Measurements from ENCODE around the gene COL6A3. TPM values are rescaled to one million over a fixed set of nuclear protein-coding genes. Genes with fewer than 3 reads are reported as not detected.

The COL6A3 gene
- 100 to 1,000 TPM in 1 of 4 donors, 10 to 100 TPM in 3; 68.1 to 261 (median 75.6) TPM for total RNA-seq

GRCh38 chr2:237413777-237414661 is at the start of gene COL6A3:
Gene COL6A3 (minus strand): TSS chr2:237414164. CDS start chr2:237396817, 17,347 bp downstream.
- peak; percentile 43 for DNase-seq
- Histone ChIP-seq H3K36me3 (no peaks in the 10 kb centered on the region), H3K27ac (peak within 1 kb of the TSS; percentile 86 to 95 (median 88)), H3K4me3 (peak within 1 kb of the TSS; percentile 16 to 59 (median 38)), H3K4me1 (peaks cover 0 to 5% (median 0%) of the 10 kb centered on the region in 4 donors), H3K27me3 (peaks cover 11% of the 10 kb centered on the region), H3K9me3 (no peaks in the 10 kb centered on the region)
- WGBS, 2 donors (ENCODE audit: low coverage in 1 of 2): 43 to 50% methylated on average over 11 to 15 of the region's 16 CpGs
- in situ Hi-C loops (cut with MboI; ENCODE audit: low pct_ligation_motif_present in 1 of 4, low pct_unique_long_range_greater_than_20kb in 1 of 4, low sequenced_read_pairs in 3 of 4): loop anchor here in 2 of 4 donors (25.0 kb wide), 1 partner anchor 252 kb away; no protein-coding TSS in a partner anchor
- intact Hi-C loops (cut with DNase I; ENCODE audit: low total_unique reads): loop anchor here (5.0 to 10.0 kb wide), 2 partner anchors 119 to 242 kb away; no protein-coding TSS in a partner anchor
- peak in 2 of 3 donors; percentile 52 to 71 for TF ChIP-seq POLR2AphosphoS5 (IDR thresholded peaks at IDR 0.05)
- no peak for TF ChIP-seq EP300 (IDR thresholded peaks at IDR 0.05; ENCODE audit: low read depth)
- no peak for TF ChIP-seq CTCF (IDR thresholded peaks at IDR 0.05)
- TF ChIP-seq POLR2A (IDR thresholded peaks at IDR 0.05): peak; percentile 39

GRCh38 chr2:237459741-237460174 is 45.8 kb upstream of the COL6A3 start:
- TF ChIP-seq EP300 (IDR thresholded peaks at IDR 0.05; ENCODE audit: low read depth) (no peak), POLR2AphosphoS5 (IDR thresholded peaks at IDR 0.05) (no peak), CTCF (IDR thresholded peaks at IDR 0.05) (no peak)
- Histone ChIP-seq H3K27ac (no peak overlapping the region), H3K4me3 (no peak overlapping the region), H3K27me3 (no peaks in the 10 kb centered on the region), H3K9me3 (no peaks in the 10 kb centered on the region), H3K36me3 (no peaks in the 10 kb centered on the region), H3K4me1 (peaks cover 0 to 5% (median 0%) of the 10 kb centered on the region in 4 donors)
- intact Hi-C loops (cut with DNase I; ENCODE audit: low total_unique reads): no loop called here
- no peak for DNase-seq
- WGBS, 2 donors (ENCODE audit: low coverage in 1 of 2): 75% methylated on average over 3 of the region's 3 CpGs; no CpG with 5 or more reads in 1 of the 2 donors
- in situ Hi-C loops (cut with MboI; ENCODE audit: low pct_ligation_motif_present in 1 of 4, low pct_unique_long_range_greater_than_20kb in 1 of 4, low sequenced_read_pairs in 3 of 4): no loop called here

- no peak overlapping the region for H3K27ac ChIP-seq
- WGBS, 2 donors (ENCODE audit: low coverage in 1 of 2): 80 to 83% methylated on average over 1 to 4 of the region's 4 CpGs
- H3K27me3 ChIP-seq: no peaks in the 10 kb centered on the region
- no peaks in the 10 kb centered on the region for H3K36me3 ChIP-seq
- in situ Hi-C loops (cut with MboI; ENCODE audit: low pct_ligation_motif_present in 1 of 4, low pct_unique_long_range_greater_than_20kb in 1 of 4, low sequenced_read_pairs in 3 of 4) (no loop called here), intact Hi-C loops (cut with DNase I; ENCODE audit: low total_unique reads) (no loop called here)
- H3K4me3 ChIP-seq: no peak overlapping the region
- H3K9me3 ChIP-seq: no peaks in the 10 kb centered on the region
- H3K4me1 ChIP-seq: peaks cover 0 to 5% (median 0%) of the 10 kb centered on the region in 4 donors
- no peak for DNase-seq
- no peak for TF ChIP-seq POLR2AphosphoS5 (IDR thresholded peaks at IDR 0.05)
- no peak for TF ChIP-seq EP300 (IDR thresholded peaks at IDR 0.05; ENCODE audit: low read depth)
- TF ChIP-seq POLR2A (IDR thresholded peaks at IDR 0.05): no peak
- TF ChIP-seq CTCF (IDR thresholded peaks at IDR 0.05): no peak
Measured at GRCh38 chr2:237459226-237459625, 45.3 kb upstream of the COL6A3 start.

- no peak for DNase-seq
- intact Hi-C loops (cut with DNase I; ENCODE audit: low total_unique reads) (no loop called here), in situ Hi-C loops (cut with MboI; ENCODE audit: low pct_ligation_motif_present in 1 of 4, low pct_unique_long_range_greater_than_20kb in 1 of 4, low sequenced_read_pairs in 3 of 4) (no loop called here)
- WGBS, 2 donors (ENCODE audit: low coverage in 1 of 2): 67% methylated on average over 1 of the region's 1 CpG; no CpG with 5 or more reads in 1 of the 2 donors
- H3K27ac ChIP-seq: no peak overlapping the region
- H3K4me1 ChIP-seq: peaks cover 0 to 5% (median 0%) of the 10 kb centered on the region in 4 donors
- no peaks in the 10 kb centered on the region for H3K27me3 ChIP-seq
- H3K9me3 ChIP-seq: no peaks in the 10 kb centered on the region
- H3K36me3 ChIP-seq: no peaks in the 10 kb centered on the region
- no peak for TF ChIP-seq CTCF (IDR thresholded peaks at IDR 0.05)
- no peak for TF ChIP-seq EP300 (IDR thresholded peaks at IDR 0.05; ENCODE audit: low read depth)
- no peak for TF ChIP-seq POLR2A (IDR thresholded peaks at IDR 0.05)
- no peak for TF ChIP-seq POLR2AphosphoS5 (IDR thresholded peaks at IDR 0.05)
- no peak overlapping the region for H3K4me3 ChIP-seq
Measured at GRCh38 chr2:237458519-237458918, 44.6 kb upstream of the COL6A3 start.
